Epithelial cell of esophagus (primary cell): ENCODE data around the gene KPNB1.

Experiments
- DNase-seq: peaks from one replicate; pipeline ENCODE4 v3.0.0; 2010; ENCODE audit warnings: low read depth
- H3K4me3 ChIP-seq: 2 replicates; pipeline ENCODE4 v1.5.1; 2011; ENCODE audit warnings: mild to moderate bottlenecking, low read length, control low read depth
- TF ChIP-seq, protein P1 (sequence below): IDR thresholded peaks from 2 replicates; pipeline ENCODE4 v1.5.1; 2011; ENCODE audit warnings: low read depth, mild to moderate bottlenecking, low read length, control low read depth, inconsistent platforms; ENCODE audit not compliant: insufficient read depth; ENCODE audit errors: missing control alignments

KPNB1 gene

DNA sequence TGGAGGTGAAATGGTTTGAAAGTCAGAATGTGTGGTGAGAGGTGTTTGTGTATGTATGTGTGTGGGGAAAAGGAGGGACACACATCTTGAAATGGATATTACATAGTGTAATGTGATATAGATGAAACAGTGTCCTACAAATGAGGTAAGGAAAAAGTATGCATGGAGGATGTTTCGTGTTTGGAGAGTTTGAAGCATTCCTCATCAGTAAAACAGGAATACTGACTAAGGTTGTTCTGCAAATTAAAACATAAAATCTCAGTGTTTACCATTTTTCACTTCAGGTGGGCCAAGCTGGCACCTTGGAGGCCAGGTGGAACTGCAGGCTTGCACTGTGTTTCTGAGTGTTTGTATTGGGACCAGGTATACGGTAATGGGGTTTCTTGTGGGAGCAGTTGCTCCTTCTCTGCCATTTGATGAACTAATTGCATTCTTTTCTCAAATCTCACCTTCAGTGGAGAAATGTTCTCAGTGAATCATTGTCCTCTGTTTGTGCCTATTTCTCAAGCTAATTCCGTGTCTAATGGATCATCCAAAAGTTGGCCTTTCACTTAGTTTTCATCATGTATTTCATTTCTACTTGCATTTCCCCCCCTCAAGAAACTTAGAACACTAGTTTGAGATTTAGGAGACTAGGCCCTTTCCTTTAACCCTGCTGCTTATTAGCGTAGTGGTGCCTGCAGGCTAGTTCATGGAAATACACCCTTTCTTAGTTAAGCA lies 36.0 kb downstream of the KPNB1 start:
- DNase-seq, result peak; percentile 68
- no peak overlapping the region for H3K4me3 ChIP-seq
- TF ChIP-seq, protein P1, sequence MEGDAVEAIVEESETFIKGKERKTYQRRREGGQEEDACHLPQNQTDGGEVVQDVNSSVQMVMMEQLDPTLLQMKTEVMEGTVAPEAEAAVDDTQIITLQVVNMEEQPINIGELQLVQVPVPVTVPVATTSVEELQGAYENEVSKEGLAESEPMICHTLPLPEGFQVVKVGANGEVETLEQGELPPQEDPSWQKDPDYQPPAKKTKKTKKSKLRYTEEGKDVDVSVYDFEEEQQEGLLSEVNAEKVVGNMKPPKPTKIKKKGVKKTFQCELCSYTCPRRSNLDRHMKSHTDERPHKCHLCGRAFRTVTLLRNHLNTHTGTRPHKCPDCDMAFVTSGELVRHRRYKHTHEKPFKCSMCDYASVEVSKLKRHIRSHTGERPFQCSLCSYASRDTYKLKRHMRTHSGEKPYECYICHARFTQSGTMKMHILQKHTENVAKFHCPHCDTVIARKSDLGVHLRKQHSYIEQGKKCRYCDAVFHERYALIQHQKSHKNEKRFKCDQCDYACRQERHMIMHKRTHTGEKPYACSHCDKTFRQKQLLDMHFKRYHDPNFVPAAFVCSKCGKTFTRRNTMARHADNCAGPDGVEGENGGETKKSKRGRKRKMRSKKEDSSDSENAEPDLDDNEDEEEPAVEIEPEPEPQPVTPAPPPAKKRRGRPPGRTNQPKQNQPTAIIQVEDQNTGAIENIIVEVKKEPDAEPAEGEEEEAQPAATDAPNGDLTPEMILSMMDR, result no peak

DNA sequence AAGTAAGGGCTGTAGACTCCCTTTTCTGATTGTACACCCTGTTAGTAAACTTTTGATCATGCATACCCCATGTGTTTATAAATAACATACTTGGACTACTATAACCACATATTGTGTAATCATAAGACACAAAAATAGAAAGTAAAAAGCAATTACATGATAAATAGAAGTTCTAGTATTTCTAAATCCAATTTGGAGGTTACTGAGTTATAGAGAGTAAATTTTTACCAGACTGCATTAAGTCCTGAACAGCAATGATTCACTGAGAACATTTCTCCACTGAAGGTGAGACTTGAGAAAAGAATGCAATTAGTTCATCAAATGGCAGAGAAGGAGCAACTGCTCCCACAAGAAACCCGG lies 36.5 kb downstream of the KPNB1 start:
- no peak overlapping the region for H3K4me3 ChIP-seq
- TF ChIP-seq, protein P1, result no peak
- peak; percentile 78 for DNase-seq

DNA sequence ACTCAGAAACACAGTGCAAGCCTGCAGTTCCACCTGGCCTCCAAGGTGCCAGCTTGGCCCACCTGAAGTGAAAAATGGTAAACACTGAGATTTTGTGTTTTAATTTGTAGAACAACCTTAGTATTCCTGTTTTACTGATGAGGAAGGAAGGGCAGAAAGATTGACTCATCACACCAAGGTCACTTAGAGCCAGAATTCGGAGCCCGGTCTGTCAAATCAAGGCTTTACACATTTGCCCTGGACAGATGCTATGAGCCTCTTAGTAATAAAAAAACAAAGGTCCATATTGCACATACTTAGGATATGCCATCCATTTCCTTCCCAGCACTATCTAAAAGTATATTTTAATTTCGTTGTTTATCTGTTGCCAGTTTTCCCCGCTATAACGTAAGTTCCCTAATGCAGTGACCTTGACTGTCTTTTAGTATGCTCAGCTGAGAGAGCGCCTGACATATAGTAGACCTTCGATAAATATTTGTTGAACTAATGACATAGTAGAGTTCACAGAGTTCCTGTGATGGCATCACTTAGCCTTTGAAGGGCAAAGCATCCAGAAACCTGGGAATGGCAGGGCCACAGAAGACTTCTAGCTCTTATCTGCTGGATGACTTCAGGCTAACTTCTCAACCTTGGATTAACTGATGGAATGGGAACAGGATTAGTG lies 37.1 kb downstream of the KPNB1 start:
- TF ChIP-seq, protein P1, result no peak
- H3K4me3 ChIP-seq, result no peak overlapping the region
- DNase-seq, result peak; percentile 34

DNA sequence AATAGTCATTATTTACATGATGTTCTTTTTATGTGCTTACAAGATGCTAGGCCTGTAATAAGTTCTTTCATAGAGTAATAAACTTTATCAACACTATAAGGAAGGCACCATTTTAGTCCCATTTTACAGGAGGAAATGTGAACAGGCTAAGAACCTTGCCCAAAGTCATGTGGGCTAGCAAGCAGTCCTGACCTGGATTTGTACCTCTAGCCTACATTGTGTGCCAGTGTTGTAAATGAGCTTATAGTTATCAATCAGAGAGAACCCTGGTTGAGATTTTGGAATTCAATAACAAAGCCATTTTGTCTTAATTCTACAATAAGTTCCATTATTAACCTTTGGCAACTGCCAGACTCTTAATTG lies 37.6 kb downstream of the KPNB1 start:
- DNase-seq, result no peak
- H3K4me3 ChIP-seq, result no peak overlapping the region
- TF ChIP-seq, protein P1, result no peak

DNA sequence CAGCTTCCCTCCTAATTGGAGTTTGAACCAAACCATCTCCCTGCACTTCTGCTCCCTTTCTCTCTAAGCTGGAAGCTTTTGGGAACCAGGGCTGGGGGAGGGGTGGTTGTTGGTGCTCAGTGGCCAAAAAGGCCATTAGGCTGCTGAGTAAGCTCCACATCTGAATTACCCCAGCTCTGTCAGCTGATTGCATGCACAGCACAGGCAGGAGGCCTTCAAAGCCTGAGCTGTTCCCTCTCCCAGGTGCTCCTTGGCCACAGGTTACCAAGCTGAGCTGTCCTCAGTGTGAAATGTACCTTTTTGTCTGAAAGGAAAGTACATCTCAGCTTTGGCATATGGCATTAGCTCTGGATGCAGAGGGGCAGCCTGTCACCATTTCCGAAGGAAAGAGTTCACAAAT lies 38.0 kb downstream of the KPNB1 start:
- TF ChIP-seq, protein P1, result no peak
- H3K4me3 ChIP-seq, result no peak overlapping the region
- DNase-seq, result no peak

DNA sequence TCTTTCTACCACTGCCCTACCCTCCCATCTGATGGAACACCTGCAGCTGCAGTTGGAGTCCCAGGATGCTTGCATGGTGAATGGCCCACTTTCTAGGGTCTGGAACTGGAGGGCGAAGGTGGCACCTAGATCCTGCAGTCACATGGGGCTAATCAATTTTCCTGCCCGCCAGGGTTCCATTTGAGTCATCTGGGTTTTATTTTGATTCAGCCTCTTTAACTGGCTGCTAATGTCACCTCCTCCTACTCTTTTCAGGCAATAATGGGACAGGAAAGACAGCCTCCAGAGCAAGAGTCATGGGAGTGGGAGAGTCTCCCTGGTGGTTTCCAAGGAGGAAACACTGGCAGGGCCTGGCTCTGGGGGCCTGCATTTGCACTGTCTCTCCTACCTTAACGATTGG lies 40.4 kb downstream of the KPNB1 start:
- no peak overlapping the region for H3K4me3 ChIP-seq
- no peak for DNase-seq
- TF ChIP-seq, protein P1, result no peak
